LoVo (cell line): ENCODE measurements around the gene OLFML2B.
"Not testable (repeated sequence)": the region's sequence is repeated elsewhere in the genome, so short reads cannot be mapped to it uniquely, and the experiment has no call there.

Source experiments
- DNase-seq: peaks from one replicate; pipeline ENCODE4 v3.0.0-alpha.2; 2016; ENCODE audit warnings: low spot score

OLFML2B gene

GRCh38 chr1:162035241-162035640 lies 11.6 kb upstream of the OLFML2B start:
- DNase-seq, result peak; percentile 31

GRCh38 chr1:162033428-162033827 lies 9.8 kb upstream of the OLFML2B start:
- no peak for DNase-seq

GRCh38 chr1:162030759-162031280 lies 7.2 kb upstream of the OLFML2B start:
- DNase-seq, result no peak

GRCh38 chr1:162029157-162029556 lies 5.5 kb upstream of the OLFML2B start:
- DNase-seq, result no peak

GRCh38 chr1:162028726-162029125 lies 5.1 kb upstream of the OLFML2B start:
- DNase-seq, result no peak

GRCh38 chr1:162026881-162027280 lies 3.2 kb upstream of the OLFML2B start:
- DNase-seq, result no peak

GRCh38 chr1:162025541-162025940 lies 1.9 kb upstream of the OLFML2B start:
- no peak for DNase-seq

- no peak for DNase-seq
These were observed 505 bp downstream of the OLFML2B start for GRCh38 chr1:162023181-162023546.

- DNase-seq, result no peak
These were observed 1.0 kb downstream of the OLFML2B start for GRCh38 chr1:162022626-162023025.

GRCh38 chr1:162021124-162021523 lies 2.5 kb downstream of the OLFML2B start:
- no peak for DNase-seq

- no peak for DNase-seq
These were observed 3.5 kb downstream of the OLFML2B start for GRCh38 chr1:162020150-162020549.

- no peak for DNase-seq
These were observed 4.2 kb downstream of the OLFML2B start for GRCh38 chr1:162019446-162019845.

GRCh38 chr1:162019006-162019405 lies 4.7 kb downstream of the OLFML2B start:
- no peak for DNase-seq

GRCh38 chr1:162018418-162018817 lies 5.3 kb downstream of the OLFML2B start:
- no peak for DNase-seq

GRCh38 chr1:162017791-162018190 lies 5.9 kb downstream of the OLFML2B start:
- DNase-seq, result not testable (repeated sequence)

- DNase-seq, result no peak
These were observed 7.0 kb downstream of the OLFML2B start for GRCh38 chr1:162016631-162017030.

GRCh38 chr1:162015196-162015595 lies 8.5 kb downstream of the OLFML2B start:
- no peak for DNase-seq

- DNase-seq, result no peak
These were observed 9.5 kb downstream of the OLFML2B start for GRCh38 chr1:162014202-162014601.

GRCh38 chr1:162013289-162013688 lies 10.4 kb downstream of the OLFML2B start:
- DNase-seq, result no peak

GRCh38 chr1:162011337-162012012 lies 12.2 kb downstream of the OLFML2B start:
- DNase-seq, result no peak

- DNase-seq, result no peak
These were observed 13.5 kb downstream of the OLFML2B start for GRCh38 chr1:162010175-162010506.

GRCh38 chr1:162009501-162010174 lies 14.0 kb downstream of the OLFML2B start:
- DNase-seq, result no peak

GRCh38 chr1:162008799-162009198 lies 14.9 kb downstream of the OLFML2B start:
- DNase-seq, result no peak

GRCh38 chr1:162007466-162007865 lies 16.2 kb downstream of the OLFML2B start:
- no peak for DNase-seq
